PC-3 (cell line): ENCODE data around the gene ASPDH. TPM values are rescaled to one million over a fixed set of nuclear protein-coding genes. Genes with fewer than 3 reads are reported as not detected.
"Not testable (repeated sequence)": the region's sequence is repeated elsewhere in the genome, so short reads cannot be mapped to it uniquely, and the experiment has no call there.

Experiments used
- ATAC-seq: fragments of 200-7000 bp; cut with Tn5 transposase; 2 replicates; pipeline ENCODE4 v1.9.1; 2020; ENCODE audit warnings: mild to moderate bottlenecking, moderate library complexity
- BruUV-seq: library from RNA; stranded (reverse); fragments of 400-500 nt; replicated peaks from 2 replicates; lab custom pipeline; 2021; lab: Mats Ljungman, UMichigan
- CTCF ChIA-PET: fragments of 300-600 bp; sonication (Branson Sonifier 250); formaldehyde crosslinking; loops from one replicate; lab custom pipeline; 2022; ENCODE audit warnings: antibody characterized with exemption; lab: Charles Lee
- POLR2A ChIA-PET: fragments of 300-600 bp; sonication (Branson Sonifier 250); formaldehyde crosslinking; loops from one replicate; lab custom pipeline; 2022; ENCODE audit warnings: antibody characterized with exemption; ENCODE audit not compliant: unreplicated experiment; lab: Charles Lee
- DNase-seq: peaks from one replicate; pipeline ENCODE4 v3.0.0-alpha.2; 2015
- H2AFZ ChIP-seq: fragments of 300-600 bp; sonication (generic); 2 replicates; pipeline ENCODE4 v1.6.0; 2016; ENCODE audit warnings: antibody characterized with exemption, low read length
- H3F3A ChIP-seq: fragments of 300-600 bp; sonication (generic); one replicate; pipeline ENCODE4 v1.6.0; 2017; ENCODE audit warnings: antibody characterized with exemption, low read length, control low read depth, mild to moderate bottlenecking; ENCODE audit not compliant: unreplicated experiment
- H3K27ac ChIP-seq: fragments of 300-600 bp; sonication (generic); 2 replicates; pipeline ENCODE4 v1.5.1; 2016; ENCODE audit warnings: mild to moderate bottlenecking, low read length
- H3K27me3 ChIP-seq: fragments of 300-600 bp; sonication (generic); 2 replicates; pipeline ENCODE4 v1.6.1; 2016; ENCODE audit warnings: low read length, mixed read lengths
- H3K36me3 ChIP-seq: fragments of 300-600 bp; sonication (generic); 2 replicates; pipeline ENCODE4 v1.6.1; 2016; ENCODE audit warnings: low read depth, mixed run types, low read length, mixed read lengths
- H3K4me1 ChIP-seq: fragments of 300-600 bp; sonication (generic); 2 replicates; pipeline ENCODE4 v1.5.1; 2016; ENCODE audit warnings: low read length; ENCODE audit not compliant: insufficient read depth
- H3K4me2 ChIP-seq: fragments of 300-600 bp; sonication (generic); 2 replicates; pipeline ENCODE4 v1.6.0; 2016; ENCODE audit warnings: low read length
- H3K4me3 ChIP-seq: fragments of 300-600 bp; sonication (generic); 2 replicates; pipeline ENCODE4 v1.5.1; 2016; ENCODE audit warnings: mild to moderate bottlenecking, low read length, mixed read lengths
- H3K79me2 ChIP-seq: fragments of 300-600 bp; sonication (generic); 2 replicates; pipeline ENCODE4 v1.6.1; 2017; ENCODE audit warnings: low read length, mixed read lengths
- H3K9ac ChIP-seq: fragments of 300-600 bp; sonication (generic); 2 replicates; pipeline ENCODE4 v1.6.0; 2016; ENCODE audit warnings: mild to moderate bottlenecking, low read length
- H3K9me2 ChIP-seq: fragments of 300-600 bp; sonication (generic); replicated peaks from 2 replicates; pipeline ENCODE4 v1.6.1; 2016; ENCODE audit warnings: mixed run types, low read length, mixed read lengths
- H3K9me3 ChIP-seq: fragments of 300-600 bp; sonication (generic); 2 replicates; pipeline ENCODE4 v1.6.1; 2016; ENCODE audit warnings: low read length, mixed read lengths
- H4K20me1 ChIP-seq: fragments of 300-600 bp; sonication (generic); 2 replicates; pipeline ENCODE4 v1.6.1; 2016; ENCODE audit warnings: low read length, mixed read lengths
- EZH2 ChIP-seq: fragments of 300-600 bp; sonication (generic); IDR thresholded peaks from one replicate; pipeline ENCODE4 v1.6.1; 2017; ENCODE audit warnings: antibody characterized with exemption, mild to moderate bottlenecking, low read length; ENCODE audit not compliant: unreplicated experiment
- EZH2phosphoT487 ChIP-seq: fragments of 300-600 bp; sonication (generic); IDR thresholded peaks from 2 replicates; pipeline ENCODE4 v1.6.1; 2018; ENCODE audit warnings: mild to moderate bottlenecking, antibody characterized with exemption, low read length, borderline replicate concordance
- intact Hi-C: fragments of 100-400 bp; cut with micrococcal nuclease; formaldehyde crosslinking; loops from 2 replicates; pipeline ENCODE4 v1.9.0; 2023
- total RNA-seq: library from RNA; depleted of rRNA; stranded (reverse); fragments of >200 nt; gene quantifications from 2 replicates; pipeline ENCODE4 v1.2.3, GENCODE V29; 2014
- TF ChIP-seq, protein P1 (sequence below): fragments of 300-600 bp; sonication (generic); conservative IDR thresholded peaks from 2 replicates; pipeline ENCODE4 v1.5.1; 2017; ENCODE audit warnings: antibody characterized with exemption, low read depth, mild to moderate bottlenecking, low read length

The ASPDH gene
- total RNA-seq, 1 experiment from 2014 or later: not detected

DNA sequence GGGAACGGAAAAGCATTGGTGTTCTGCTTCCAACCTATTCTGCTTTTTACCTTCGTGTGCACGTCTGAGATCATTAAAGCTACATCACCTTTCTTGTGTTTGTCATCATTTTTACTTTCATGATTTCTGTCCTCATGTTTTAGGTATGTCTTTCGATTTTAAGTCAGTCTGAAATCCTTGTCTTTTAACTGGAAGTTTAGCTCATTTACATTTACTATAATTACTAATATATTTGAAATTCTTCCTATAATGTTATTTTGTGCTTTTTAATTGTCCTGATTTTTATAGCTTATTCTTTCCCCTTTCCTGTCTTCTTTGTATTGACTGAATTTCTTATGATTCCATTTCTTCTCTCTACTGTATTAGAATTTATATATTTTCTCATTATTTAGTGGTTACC lies 19.2 kb upstream of the ASPDH start:
- ChIA-PET POLR2A (no interaction called here), CTCF (interaction anchor here (0.7 kb wide), 1 partner anchor 28 kb away, joined by 3 read pairs; no protein-coding TSS in a partner anchor)
- intact Hi-C loops: no loop called here
- no peaks in the 10 kb centered on the region for H3K79me2 ChIP-seq
- ATAC-seq (no peak), DNase-seq (no peak)
- H2AFZ ChIP-seq: no peak overlapping the region
- H3K4me2 ChIP-seq: no peak overlapping the region
- BruUV-seq: no TSS peak
- H3K9ac ChIP-seq: no peak overlapping the region
- H3K4me1 ChIP-seq: no peaks in the 10 kb centered on the region
- H3K36me3 ChIP-seq: no peaks in the 10 kb centered on the region
- TF ChIP-seq, protein P1, sequence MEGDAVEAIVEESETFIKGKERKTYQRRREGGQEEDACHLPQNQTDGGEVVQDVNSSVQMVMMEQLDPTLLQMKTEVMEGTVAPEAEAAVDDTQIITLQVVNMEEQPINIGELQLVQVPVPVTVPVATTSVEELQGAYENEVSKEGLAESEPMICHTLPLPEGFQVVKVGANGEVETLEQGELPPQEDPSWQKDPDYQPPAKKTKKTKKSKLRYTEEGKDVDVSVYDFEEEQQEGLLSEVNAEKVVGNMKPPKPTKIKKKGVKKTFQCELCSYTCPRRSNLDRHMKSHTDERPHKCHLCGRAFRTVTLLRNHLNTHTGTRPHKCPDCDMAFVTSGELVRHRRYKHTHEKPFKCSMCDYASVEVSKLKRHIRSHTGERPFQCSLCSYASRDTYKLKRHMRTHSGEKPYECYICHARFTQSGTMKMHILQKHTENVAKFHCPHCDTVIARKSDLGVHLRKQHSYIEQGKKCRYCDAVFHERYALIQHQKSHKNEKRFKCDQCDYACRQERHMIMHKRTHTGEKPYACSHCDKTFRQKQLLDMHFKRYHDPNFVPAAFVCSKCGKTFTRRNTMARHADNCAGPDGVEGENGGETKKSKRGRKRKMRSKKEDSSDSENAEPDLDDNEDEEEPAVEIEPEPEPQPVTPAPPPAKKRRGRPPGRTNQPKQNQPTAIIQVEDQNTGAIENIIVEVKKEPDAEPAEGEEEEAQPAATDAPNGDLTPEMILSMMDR: no peak
- TF ChIP-seq EZH2 (no peak), EZH2phosphoT487 (no peak)
- peaks cover 12% of the 10 kb centered on the region for H3K9me3 ChIP-seq
- peaks cover 25% of the 10 kb centered on the region; the same call in 1 of the 2 replicates for H3K27me3 ChIP-seq
- no peak overlapping the region for H3K27ac ChIP-seq
- H3K4me3 ChIP-seq: no peak overlapping the region
- no peaks in the 10 kb centered on the region for H3F3A ChIP-seq
- no peaks in the 10 kb centered on the region for H4K20me1 ChIP-seq
- H3K9me2 ChIP-seq: no peaks in the 10 kb centered on the region

DNA sequence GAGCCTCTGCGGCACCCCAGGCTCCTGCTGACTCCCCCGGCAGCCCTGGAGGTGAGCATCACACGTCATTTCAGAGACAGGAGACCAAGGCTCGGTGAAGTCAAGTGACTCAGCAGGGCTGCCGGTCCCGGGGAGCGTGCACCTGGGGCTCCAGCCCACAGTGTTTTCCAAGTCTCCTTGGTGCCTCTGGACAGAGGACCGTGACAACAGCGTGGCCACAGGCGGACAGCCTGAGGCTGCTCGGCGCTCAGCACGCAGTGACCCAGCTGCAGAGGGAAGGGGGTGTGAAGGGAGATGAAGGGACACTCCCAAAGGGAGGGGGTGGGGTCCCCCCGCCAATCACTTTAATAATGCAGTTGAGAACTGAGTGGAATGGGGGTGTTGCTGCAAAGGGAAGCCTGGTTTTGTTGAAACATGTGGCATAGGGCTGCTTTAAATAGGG lies 17.5 kb upstream of the ASPDH start:
- Histone ChIP-seq H3K9me3 (peaks cover 12% of the 10 kb centered on the region), H4K20me1 (no peaks in the 10 kb centered on the region), H3K36me3 (no peaks in the 10 kb centered on the region), H3K79me2 (no peaks in the 10 kb centered on the region), H3F3A (no peaks in the 10 kb centered on the region), H3K4me1 (no peaks in the 10 kb centered on the region), H3K9ac (no peak overlapping the region), H2AFZ (no peak overlapping the region), H3K27me3 (peaks cover 30% of the 10 kb centered on the region), H3K4me3 (no peak overlapping the region), H3K27ac (no peak overlapping the region), H3K9me2 (no peaks in the 10 kb centered on the region), H3K4me2 (peak overlapping the region; percentile 38; the same call in 1 of the 2 replicates)
- no TSS peak for BruUV-seq
- ChIA-PET POLR2A (no interaction called here), CTCF (no interaction called here)
- intact Hi-C loops: no loop called here
- peak; percentile 46; the same call in 1 of the 2 replicates for ATAC-seq
- peak; percentile 45 for DNase-seq
- no peak for TF ChIP-seq EZH2phosphoT487
- TF ChIP-seq EZH2: no peak
- TF ChIP-seq, protein P1: no peak

DNA sequence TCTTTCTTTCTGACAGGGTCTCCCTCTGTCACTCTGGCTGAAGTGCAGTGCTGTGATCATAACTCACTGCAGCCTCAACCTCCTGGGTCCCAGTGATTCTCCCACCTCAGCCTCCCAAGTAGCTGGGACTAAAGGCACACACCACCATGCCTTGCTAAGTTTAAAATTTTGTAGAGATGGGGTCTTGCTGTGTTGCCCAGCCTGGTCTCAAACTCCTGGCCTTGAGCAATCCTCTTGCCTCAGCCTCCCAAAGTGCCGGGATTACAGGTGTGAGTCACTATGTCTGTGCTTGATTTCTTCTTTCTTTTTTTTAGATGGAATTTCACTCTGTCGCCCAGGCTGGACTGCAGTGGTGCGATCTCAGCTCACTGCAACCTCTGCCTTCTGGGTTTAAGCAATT lies 14.3 kb upstream of the ASPDH start:
- CTCF ChIA-PET: not testable (repeated sequence)

More for the DNA sequence above, 14.3 kb upstream of the ASPDH start:
- H3K9me2 ChIP-seq, H4K20me1 ChIP-seq, H3K4me1 ChIP-seq, H3K4me3 ChIP-seq, H3K27ac ChIP-seq, POLR2A ChIA-PET, H3K36me3 ChIP-seq, intact Hi-C loops, H3K9ac ChIP-seq, H3F3A ChIP-seq, BruUV-seq, H3K9me3 ChIP-seq, DNase-seq, H3K4me2 ChIP-seq, ATAC-seq, H3K79me2 ChIP-seq, H2AFZ ChIP-seq: not testable (repeated sequence)
- peaks cover 27% of the 10 kb centered on the region for H3K27me3 ChIP-seq
